HEK293T (cell line): Measurements from ENCODE around the gene PCDH9.

Experiments used
- CTCF ChIA-PET: fragments of 350-600 bp; formaldehyde crosslinking; extraction: SDS; loops from one replicate; lab custom pipeline; 2021; ENCODE audit warnings: antibody characterized with exemption, inconsistent platforms; lab: Yijun Ruan, JAX
- POLR2A ChIA-PET: fragments of 350-600 bp; formaldehyde crosslinking; extraction: SDS; loops from one replicate; lab custom pipeline; 2020; ENCODE audit warnings: antibody characterized with exemption, inconsistent platforms; lab: Yijun Ruan, JAX
- DNase-seq: peaks from one replicate; pipeline ENCODE4 v3.0.0; 2012; ENCODE audit warnings: mixed read lengths; ENCODE audit errors: extremely low spot score
- ARNT ChIP-seq: fragments of 450-650 bp; IDR thresholded peaks from 2 replicates; pipeline ENCODE4 v1.6.1; 2017; ENCODE audit warnings: mild to moderate bottlenecking
- BHLHE40 ChIP-seq: fragments of 450-650 bp; IDR thresholded peaks from 2 replicates; pipeline ENCODE4 v1.6.1; 2016; ENCODE audit warnings: mild to moderate bottlenecking, moderate library complexity, borderline replicate concordance
- CTBP1 ChIP-seq: fragments of 450-650 bp; IDR thresholded peaks from 2 replicates; pipeline ENCODE4 v1.6.1; 2016; ENCODE audit warnings: borderline replicate concordance
- ELF4 ChIP-seq: fragments of 450-650 bp; IDR thresholded peaks from 2 replicates; pipeline ENCODE4 v1.6.1; 2017; ENCODE audit warnings: antibody characterized with exemption
- FOXA1 ChIP-seq: fragments of 450-650 bp; IDR thresholded peaks from 2 replicates; pipeline ENCODE4 v1.6.1; 2016; ENCODE audit warnings: mild to moderate bottlenecking
- FOXK2 ChIP-seq: fragments of 450-650 bp; IDR thresholded peaks from 2 replicates; pipeline ENCODE4 v1.6.1; 2016; ENCODE audit warnings: mild to moderate bottlenecking
- FOXM1 ChIP-seq: fragments of 450-650 bp; IDR thresholded peaks from 2 replicates; pipeline ENCODE4 v1.6.1; 2017; ENCODE audit warnings: mild to moderate bottlenecking, borderline replicate concordance
- HDGF ChIP-seq: fragments of 450-650 bp; IDR thresholded peaks from 2 replicates; pipeline ENCODE4 v1.6.1; 2017; ENCODE audit warnings: antibody characterized with exemption, borderline replicate concordance
- L3MBTL2 ChIP-seq: fragments of 450-650 bp; conservative IDR thresholded peaks from 2 replicates; pipeline ENCODE4 v1.6.1; 2016; ENCODE audit warnings: mild to moderate bottlenecking
- LEF1 ChIP-seq: fragments of 450-650 bp; IDR thresholded peaks from 2 replicates; pipeline ENCODE4 v1.6.1; 2017; ENCODE audit warnings: mild to moderate bottlenecking, borderline replicate concordance
- NFRKB ChIP-seq: fragments of 450-650 bp; IDR thresholded peaks from 2 replicates; pipeline ENCODE4 v1.6.1; 2016; ENCODE audit warnings: mild to moderate bottlenecking, moderate library complexity
- SP1 ChIP-seq: fragments of 450-650 bp; IDR thresholded peaks from 2 replicates; pipeline ENCODE4 v1.6.1; 2017
- SUZ12 ChIP-seq: fragments of 450-650 bp; IDR thresholded peaks from 2 replicates; pipeline ENCODE4 v1.6.1; 2016; ENCODE audit warnings: mild to moderate bottlenecking
- TARDBP ChIP-seq: fragments of 450-650 bp; IDR thresholded peaks from 2 replicates; pipeline ENCODE4 v1.6.1; 2016
- ZNF384 ChIP-seq: fragments of 450-650 bp; IDR thresholded peaks from 2 replicates; pipeline ENCODE4 v1.6.1; 2016
- TF ChIP-seq, protein P1 (sequence below): fragments of 450-650 bp; IDR thresholded peaks from 2 replicates; pipeline ENCODE4 v1.6.1; 2016

Gene PCDH9

DNA sequence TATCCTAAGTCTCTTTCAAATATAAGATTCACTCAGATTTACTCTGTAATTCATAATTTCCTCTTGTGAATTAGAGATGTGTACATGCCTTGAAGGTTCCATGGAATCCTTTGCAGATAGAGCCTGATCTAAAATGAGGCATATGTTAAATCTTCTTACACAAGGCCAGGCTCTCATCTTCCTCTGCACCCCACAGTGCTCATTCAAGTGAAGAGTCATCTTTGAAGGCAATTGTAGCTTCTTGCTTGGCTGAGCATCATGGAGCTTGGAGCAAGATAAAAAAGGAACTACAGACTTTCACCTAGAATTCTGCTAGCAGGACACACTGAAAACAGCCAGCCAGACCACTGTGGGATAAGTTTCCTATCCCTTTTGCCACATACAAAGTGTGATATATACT is 566.4 kb downstream of the PCDH9 start:
- TF ChIP-seq ARNT (no peak), NFRKB (no peak), SUZ12 (no peak), BHLHE40 (no peak), SP1 (no peak), ELF4 (no peak), TARDBP (no peak), FOXK2 (no peak), HDGF (no peak)
- CTCF ChIA-PET: no interaction called here
- DNase-seq: no peak
- POLR2A ChIA-PET: no interaction called here

DNA sequence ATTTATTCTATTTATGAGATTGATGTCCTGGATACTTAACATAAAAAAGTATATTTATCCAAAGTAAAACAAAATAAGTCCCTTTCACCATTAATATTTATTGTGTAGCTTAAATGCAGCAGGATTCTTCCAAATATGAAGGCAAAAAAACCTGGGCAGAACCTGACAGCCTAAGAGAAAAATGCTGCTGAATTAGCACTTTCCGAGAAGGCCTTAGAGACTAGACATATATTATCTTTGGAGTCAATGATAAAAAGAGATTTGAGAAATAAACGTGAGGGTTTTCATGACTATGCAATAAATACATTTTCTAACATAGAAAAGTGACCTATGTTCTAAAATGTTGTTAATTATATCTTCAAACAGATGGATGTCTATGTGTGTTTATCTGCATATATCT is 566.9 kb downstream of the PCDH9 start:
- DNase-seq: no peak
- ChIA-PET POLR2A (no interaction called here), CTCF (no interaction called here)
- TF ChIP-seq BHLHE40: no peak
- no peak for TF ChIP-seq HDGF
- TF ChIP-seq, protein P1, sequence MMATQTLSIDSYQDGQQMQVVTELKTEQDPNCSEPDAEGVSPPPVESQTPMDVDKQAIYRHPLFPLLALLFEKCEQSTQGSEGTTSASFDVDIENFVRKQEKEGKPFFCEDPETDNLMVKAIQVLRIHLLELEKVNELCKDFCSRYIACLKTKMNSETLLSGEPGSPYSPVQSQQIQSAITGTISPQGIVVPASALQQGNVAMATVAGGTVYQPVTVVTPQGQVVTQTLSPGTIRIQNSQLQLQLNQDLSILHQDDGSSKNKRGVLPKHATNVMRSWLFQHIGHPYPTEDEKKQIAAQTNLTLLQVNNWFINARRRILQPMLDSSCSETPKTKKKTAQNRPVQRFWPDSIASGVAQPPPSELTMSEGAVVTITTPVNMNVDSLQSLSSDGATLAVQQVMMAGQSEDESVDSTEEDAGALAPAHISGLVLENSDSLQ: no peak
- TF ChIP-seq L3MBTL2: no peak
- no peak for TF ChIP-seq ELF4
- no peak for TF ChIP-seq LEF1
- no peak for TF ChIP-seq ZNF384
- TF ChIP-seq ARNT: no peak
- TF ChIP-seq TARDBP: no peak
- no peak for TF ChIP-seq FOXA1
- no peak for TF ChIP-seq SP1
- TF ChIP-seq CTBP1: no peak
- TF ChIP-seq FOXK2: no peak
- TF ChIP-seq NFRKB: no peak
- no peak for TF ChIP-seq FOXM1
- no peak for TF ChIP-seq SUZ12

DNA sequence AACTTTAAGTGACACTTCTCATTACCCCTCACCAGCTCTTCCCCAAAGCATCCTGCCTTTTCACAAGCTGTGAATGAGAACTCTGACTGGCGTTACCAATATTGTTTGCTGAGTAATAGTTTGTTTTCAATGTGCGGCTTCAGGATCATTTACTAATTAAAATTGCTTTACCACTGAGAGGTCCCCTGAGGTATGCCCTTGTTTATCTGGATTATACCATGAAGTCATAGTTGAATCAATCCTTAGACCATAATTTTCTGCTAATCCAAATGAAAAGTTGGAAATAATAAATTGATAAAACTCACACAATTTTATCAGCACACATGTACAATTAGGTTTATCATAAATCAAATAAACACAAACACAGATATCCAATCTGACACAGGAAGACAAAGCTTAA is 568.8 kb downstream of the PCDH9 start:
- no peak for TF ChIP-seq NFRKB
- TF ChIP-seq, protein P1: peak; percentile 44
- POLR2A ChIA-PET: no interaction called here

DNA sequence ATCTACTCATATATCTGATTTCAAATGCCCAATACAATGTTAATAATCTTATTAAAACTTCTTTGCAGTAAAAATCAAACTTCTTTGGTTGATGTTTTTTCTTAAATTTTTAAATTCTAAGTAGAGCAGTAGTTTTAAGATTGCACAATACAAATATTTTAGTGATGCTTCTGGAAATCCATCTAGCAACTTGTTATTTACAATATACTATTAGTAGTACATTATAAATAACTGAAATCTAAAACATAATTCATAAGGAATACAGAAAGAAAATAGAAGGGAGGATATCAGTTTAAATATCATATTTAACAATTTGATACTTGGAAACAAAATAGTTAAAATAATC is 569.7 kb downstream of the PCDH9 start:
- no peak for DNase-seq
- no peak for TF ChIP-seq FOXA1
- TF ChIP-seq L3MBTL2: no peak
- no peak for TF ChIP-seq HDGF
- TF ChIP-seq, protein P1: no peak
- TF ChIP-seq CTBP1: no peak
- no peak for TF ChIP-seq ZNF384
- no peak for TF ChIP-seq SP1
- no peak for TF ChIP-seq BHLHE40
- TF ChIP-seq LEF1: no peak
- TF ChIP-seq FOXM1: no peak
- no peak for TF ChIP-seq NFRKB
- no peak for TF ChIP-seq ELF4
- no peak for TF ChIP-seq FOXK2
- no peak for TF ChIP-seq TARDBP
- no peak for TF ChIP-seq SUZ12
- TF ChIP-seq ARNT: no peak
- ChIA-PET CTCF (interaction anchor here (0.6 to 1.2 kb wide), 2 partner anchors 41 to 774 kb away, joined by 3 to 4 read pairs; no protein-coding TSS in a partner anchor), POLR2A (interaction anchor here (1.0 kb wide), 1 partner anchor 9 kb away, joined by 4 read pairs; no protein-coding TSS in a partner anchor)

More for the DNA sequence above, 568.8 kb downstream of the PCDH9 start:
- CTCF ChIA-PET: interaction anchor here (0.6 kb wide), 1 partner anchor 773 kb away, joined by 3 read pairs; no protein-coding TSS in a partner anchor
- DNase-seq: no peak

DNA sequence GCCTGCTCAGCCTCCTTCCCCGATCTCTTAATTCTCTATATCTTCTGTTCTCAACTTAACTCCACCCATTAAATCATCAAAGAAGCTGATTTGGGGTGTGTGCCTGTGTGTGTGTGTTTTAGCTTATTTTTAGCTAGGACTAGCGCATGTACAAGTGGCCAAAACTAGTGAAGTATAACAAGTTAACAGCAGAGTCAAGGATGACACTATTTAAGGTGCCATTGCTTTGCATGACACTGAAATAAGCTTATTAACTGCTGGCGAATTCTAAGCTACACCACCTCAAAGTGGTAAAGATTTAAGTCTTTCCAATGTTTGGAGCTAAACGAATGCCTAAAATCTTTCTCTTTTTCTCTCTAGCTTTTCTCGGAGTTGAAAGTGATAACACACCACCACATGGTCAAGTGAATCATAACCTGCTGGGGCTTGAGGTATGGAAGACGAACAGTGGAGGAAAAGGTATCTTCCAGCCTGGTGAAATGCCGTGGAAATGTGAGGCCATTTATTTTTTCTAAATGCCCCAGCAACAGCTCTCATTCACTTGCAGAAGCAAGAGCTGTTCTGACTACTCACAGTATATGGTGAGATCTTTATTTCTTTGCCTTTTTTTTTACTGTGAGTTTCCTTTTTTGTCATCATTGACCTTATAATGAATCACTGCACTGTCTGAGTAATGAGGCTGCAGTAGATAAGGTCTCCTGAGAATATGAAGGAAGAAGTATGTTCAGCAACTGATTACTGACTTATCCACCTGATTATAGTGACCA is 570.3 kb downstream of the PCDH9 start:
- CTCF ChIA-PET: interaction anchor here (0.6 to 1.2 kb wide), 4 partner anchors 23 to 1971 kb away, joined by 3 to 4 read pairs (median 3); no protein-coding TSS in a partner anchor
- POLR2A ChIA-PET: interaction anchor here (1.0 kb wide), 1 partner anchor 10 kb away, joined by 4 read pairs; no protein-coding TSS in a partner anchor
- TF ChIP-seq FOXK2 (no peak), CTBP1 (no peak), TARDBP (no peak), BHLHE40 (no peak), L3MBTL2 (0 out of 2 replicates have a peak, but pooled peaks have one; percentile 27), SP1 (no peak), FOXA1 (no peak), ARNT (no peak)
- TF ChIP-seq, protein P1: no peak
- DNase-seq: peak; percentile 56
